ENCODE results near the gene ZNF778.

GRCh38 chr16:89197633-89198416 is 19.7 kb upstream of the ZNF778 start:
- TF ChIP-seq CTCF (IDR thresholded peaks at IDR 0.05) (no peak), FOXJ3 (CRISPR knock-in tag; IDR thresholded peaks at IDR 0.05; ENCODE audit: borderline replicate concordance) (no peak), NFYB (CRISPR knock-in tag; conservative IDR thresholded peaks at IDR 0.05; ENCODE audit: low read depth) (no peak), ZBTB43 (CRISPR knock-in tag; IDR thresholded peaks at IDR 0.05) (no peak), ZNF532 (CRISPR knock-in tag; IDR thresholded peaks at IDR 0.05; ENCODE audit: borderline replicate concordance) (no peak), ESRRA (CRISPR knock-in tag; IDR thresholded peaks at IDR 0.05; ENCODE audit: borderline replicate concordance) (no peak), ELF4 (CRISPR knock-in tag; IDR thresholded peaks at IDR 0.05; ENCODE audit: low read depth) (no peak), E2F1 (CRISPR knock-in tag; IDR thresholded peaks at IDR 0.05) (no peak), JUN (CRISPR knock-in tag; IDR thresholded peaks at IDR 0.05) (no peak), TEAD4 (CRISPR knock-in tag; IDR thresholded peaks at IDR 0.05) (no peak), SP1 (CRISPR knock-in tag; conservative IDR thresholded peaks at IDR 0.05) (no peak)
